ENCODE results near the gene DACT3.

- TF ChIP-seq, protein P1, sequence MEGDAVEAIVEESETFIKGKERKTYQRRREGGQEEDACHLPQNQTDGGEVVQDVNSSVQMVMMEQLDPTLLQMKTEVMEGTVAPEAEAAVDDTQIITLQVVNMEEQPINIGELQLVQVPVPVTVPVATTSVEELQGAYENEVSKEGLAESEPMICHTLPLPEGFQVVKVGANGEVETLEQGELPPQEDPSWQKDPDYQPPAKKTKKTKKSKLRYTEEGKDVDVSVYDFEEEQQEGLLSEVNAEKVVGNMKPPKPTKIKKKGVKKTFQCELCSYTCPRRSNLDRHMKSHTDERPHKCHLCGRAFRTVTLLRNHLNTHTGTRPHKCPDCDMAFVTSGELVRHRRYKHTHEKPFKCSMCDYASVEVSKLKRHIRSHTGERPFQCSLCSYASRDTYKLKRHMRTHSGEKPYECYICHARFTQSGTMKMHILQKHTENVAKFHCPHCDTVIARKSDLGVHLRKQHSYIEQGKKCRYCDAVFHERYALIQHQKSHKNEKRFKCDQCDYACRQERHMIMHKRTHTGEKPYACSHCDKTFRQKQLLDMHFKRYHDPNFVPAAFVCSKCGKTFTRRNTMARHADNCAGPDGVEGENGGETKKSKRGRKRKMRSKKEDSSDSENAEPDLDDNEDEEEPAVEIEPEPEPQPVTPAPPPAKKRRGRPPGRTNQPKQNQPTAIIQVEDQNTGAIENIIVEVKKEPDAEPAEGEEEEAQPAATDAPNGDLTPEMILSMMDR (conservative IDR thresholded peaks at IDR 0.05 in 1 of 2, IDR thresholded peaks at IDR 0.05 in 1 of 2; ENCODE audit: low read depth in 1 of 2, low read length in 2 of 2) = no peak
- TF ChIP-seq EZH2 (IDR thresholded peaks at IDR 0.05; ENCODE audit: low read length, missing control alignments) = no peak
Observed at GRCh38 chr19:46691104-46691503, 30.1 kb upstream of the DACT3 start.
